CD4-positive, alpha-beta T cell treated with Interleukin-17A for 4 hours (primary cell): ENCODE measurements around the gene ATPAF1.
A peak's percentile ranks its signal among the peaks of the same experiment; 100 is the strongest.
"Not testable (repeated sequence)": the region's sequence is repeated elsewhere in the genome, so short reads cannot be mapped to it uniquely, and the experiment has no call there.

Experiments used
- DNase-seq: peaks from one replicate; pipeline ENCODE4 v3.0.0-alpha.2; 2020; ENCODE audit warnings: mixed read lengths

Gene ATPAF1

GRCh38 chr1:46679789-46680573, 11.8 kb upstream of the ATPAF1 start:
- DNase-seq, result no peak

- DNase-seq, result no peak
Observed at GRCh38 chr1:46677339-46677738, 9.2 kb upstream of the ATPAF1 start.

- DNase-seq, result no peak
Observed at GRCh38 chr1:46676531-46676930, 8.4 kb upstream of the ATPAF1 start.

- no peak for DNase-seq
Observed at GRCh38 chr1:46675549-46676314, 7.6 kb upstream of the ATPAF1 start.

- DNase-seq, result peak; percentile 9
Observed at GRCh38 chr1:46673749-46674182, 5.6 kb upstream of the ATPAF1 start.

- DNase-seq, result no peak
Observed at GRCh38 chr1:46672696-46673095, 4.5 kb upstream of the ATPAF1 start.

- no peak for DNase-seq
Observed at GRCh38 chr1:46671554-46671953, 3.4 kb upstream of the ATPAF1 start, which contains the start of gene TEX38. Gene TEX38 (plus strand): TSS chr1:46671854. CDS start chr1:46671935, 81 bp downstream.

- no peak for DNase-seq
Observed at GRCh38 chr1:46670134-46670533, 2.0 kb upstream of the ATPAF1 start.

GRCh38 chr1:46665983-46666382, 2.2 kb downstream of the ATPAF1 start:
- DNase-seq, result no peak

- DNase-seq, result not testable (repeated sequence)
Observed at GRCh38 chr1:46662919-46663318, 5.2 kb downstream of the ATPAF1 start.

- not testable (repeated sequence) for DNase-seq
Observed at GRCh38 chr1:46660116-46660515, 8.0 kb downstream of the ATPAF1 start.

- DNase-seq, result no peak
Observed at GRCh38 chr1:46659307-46659870, 8.8 kb downstream of the ATPAF1 start.

GRCh38 chr1:46657775-46658174, 10.4 kb downstream of the ATPAF1 start:
- DNase-seq, result no peak

- no peak for DNase-seq
Observed at GRCh38 chr1:46656643-46657042, 11.5 kb downstream of the ATPAF1 start.

- DNase-seq, result no peak
Observed at GRCh38 chr1:46655848-46656247, 12.3 kb downstream of the ATPAF1 start.

- DNase-seq, result not testable (repeated sequence)
Observed at GRCh38 chr1:46654698-46655097, 13.5 kb downstream of the ATPAF1 start.

- no peak for DNase-seq
Observed at GRCh38 chr1:46654012-46654411, 14.2 kb downstream of the ATPAF1 start.

- no peak for DNase-seq
Observed at GRCh38 chr1:46653405-46653958, 14.7 kb downstream of the ATPAF1 start.

GRCh38 chr1:46652321-46653100, 15.7 kb downstream of the ATPAF1 start:
- no peak for DNase-seq

GRCh38 chr1:46651152-46651551, 17.0 kb downstream of the ATPAF1 start:
- not testable (repeated sequence) for DNase-seq

- DNase-seq, result no peak
Observed at GRCh38 chr1:46650491-46650890, 17.7 kb downstream of the ATPAF1 start.

GRCh38 chr1:46649764-46650163, 18.4 kb downstream of the ATPAF1 start:
- DNase-seq, result no peak

GRCh38 chr1:46647611-46648010, 20.6 kb downstream of the ATPAF1 start:
- DNase-seq, result no peak
